ENCODE measurements around the gene IP6K2.

Gene IP6K2

DNA sequence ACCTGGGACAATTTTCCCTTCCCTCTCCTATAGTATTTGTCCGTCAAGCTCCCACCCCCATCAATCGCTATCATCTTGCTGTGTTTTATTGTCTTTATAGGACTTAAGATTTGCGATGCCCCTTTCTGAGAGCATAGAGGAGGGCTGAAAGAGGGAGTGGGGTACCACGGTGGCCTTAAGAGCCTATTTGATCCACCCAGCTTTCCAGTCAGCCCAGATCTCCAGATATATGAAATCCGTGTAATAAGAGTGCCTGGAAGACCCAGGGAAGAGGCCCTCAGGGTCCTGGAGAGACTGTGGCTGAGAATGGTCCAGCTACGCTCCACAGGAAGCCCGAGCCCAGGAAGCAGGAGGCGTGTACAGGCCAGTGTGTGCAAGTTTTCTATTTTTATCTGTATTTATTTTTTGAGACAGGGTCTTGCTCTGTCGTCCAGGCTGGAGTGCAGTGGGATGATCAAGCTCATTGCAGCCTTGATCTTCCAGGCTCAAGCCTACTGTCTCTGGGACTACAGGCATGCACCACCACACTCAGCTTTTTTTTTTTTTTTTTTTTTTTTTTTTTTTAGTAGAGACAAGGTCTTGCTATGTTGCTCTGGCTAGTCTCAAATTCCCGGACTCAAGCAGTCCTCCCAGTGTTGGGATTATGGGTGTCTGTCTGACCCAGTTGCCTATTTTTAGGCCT, 30.3 kb downstream of the IP6K2 start:
- no peak overlapping the region for H2AFZ ChIP-seq
- H3K4me2 ChIP-seq (ENCODE audit: low read length): no peak overlapping the region
- H3K27me3 ChIP-seq (ENCODE audit: control insufficient read depth, insufficient read depth, low read length): no peaks in the 10 kb centered on the region
- H3K27ac ChIP-seq: peak overlapping the region; percentile 95
- no peaks in the 10 kb centered on the region for H3K36me3 ChIP-seq (ENCODE audit: control insufficient read depth, insufficient read depth, low read length)
- no peak overlapping the region for H3K4me3 ChIP-seq (ENCODE audit: low read depth, low read length)
- TF ChIP-seq, protein P1, sequence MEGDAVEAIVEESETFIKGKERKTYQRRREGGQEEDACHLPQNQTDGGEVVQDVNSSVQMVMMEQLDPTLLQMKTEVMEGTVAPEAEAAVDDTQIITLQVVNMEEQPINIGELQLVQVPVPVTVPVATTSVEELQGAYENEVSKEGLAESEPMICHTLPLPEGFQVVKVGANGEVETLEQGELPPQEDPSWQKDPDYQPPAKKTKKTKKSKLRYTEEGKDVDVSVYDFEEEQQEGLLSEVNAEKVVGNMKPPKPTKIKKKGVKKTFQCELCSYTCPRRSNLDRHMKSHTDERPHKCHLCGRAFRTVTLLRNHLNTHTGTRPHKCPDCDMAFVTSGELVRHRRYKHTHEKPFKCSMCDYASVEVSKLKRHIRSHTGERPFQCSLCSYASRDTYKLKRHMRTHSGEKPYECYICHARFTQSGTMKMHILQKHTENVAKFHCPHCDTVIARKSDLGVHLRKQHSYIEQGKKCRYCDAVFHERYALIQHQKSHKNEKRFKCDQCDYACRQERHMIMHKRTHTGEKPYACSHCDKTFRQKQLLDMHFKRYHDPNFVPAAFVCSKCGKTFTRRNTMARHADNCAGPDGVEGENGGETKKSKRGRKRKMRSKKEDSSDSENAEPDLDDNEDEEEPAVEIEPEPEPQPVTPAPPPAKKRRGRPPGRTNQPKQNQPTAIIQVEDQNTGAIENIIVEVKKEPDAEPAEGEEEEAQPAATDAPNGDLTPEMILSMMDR (IDR thresholded peaks at IDR 0.05): no peak
- H3K79me2 ChIP-seq: peaks cover 51% of the 10 kb centered on the region
- H3K9me3 ChIP-seq (ENCODE audit: control insufficient read depth, low read length): no peaks in the 10 kb centered on the region
- H3K9ac ChIP-seq: no peak overlapping the region
- peaks cover 29% of the 10 kb centered on the region for H3K4me1 ChIP-seq

DNA sequence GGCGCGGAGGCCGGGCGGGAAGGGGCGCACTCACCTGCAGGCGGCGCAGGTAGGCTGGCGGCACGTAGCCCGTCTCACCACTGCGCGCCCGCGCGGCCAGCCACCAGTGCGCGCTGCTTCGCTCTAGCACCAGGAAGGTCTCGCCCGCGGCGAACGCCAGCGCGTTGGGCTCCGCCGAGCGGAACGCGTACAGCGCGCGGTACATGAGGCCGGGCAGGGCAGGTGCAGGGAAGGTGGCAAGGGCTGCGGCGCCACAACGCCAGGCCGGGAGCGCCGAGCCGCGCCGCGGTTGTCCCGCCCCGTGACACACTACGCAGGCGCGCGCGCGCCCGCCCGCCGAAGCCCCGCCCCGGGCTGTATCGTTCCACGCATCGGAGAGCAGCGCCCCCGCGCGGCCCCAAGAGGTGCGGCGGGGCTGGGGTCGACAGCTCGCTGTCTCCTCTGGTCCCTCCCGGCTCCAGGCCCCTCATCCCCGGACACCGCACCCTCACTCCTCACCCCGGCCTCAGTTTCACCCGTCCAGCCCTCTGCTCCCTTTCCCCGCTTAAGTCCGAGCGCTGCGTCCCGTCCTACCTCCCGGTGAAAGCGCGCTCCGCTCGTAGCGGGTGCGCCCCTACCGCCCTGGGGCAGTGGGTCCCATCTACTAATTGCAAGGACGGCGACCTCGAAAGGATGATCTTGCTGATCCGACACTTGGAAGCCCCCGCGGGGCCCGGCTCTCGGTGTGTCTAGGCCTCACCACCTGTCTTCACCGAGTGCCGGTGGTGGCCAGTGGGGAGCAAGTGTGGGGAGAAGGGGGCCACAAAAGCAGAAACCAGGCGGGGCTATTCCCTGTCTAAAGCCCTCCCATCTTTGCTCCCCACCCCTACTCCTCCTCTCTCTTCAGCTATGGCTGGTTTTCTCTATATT, 31.2 kb downstream of the IP6K2 start, which contains the start of gene NCKIPSD:
Gene NCKIPSD (minus strand): TSS at position 313 of the 909 bp plus-strand sequence. CDS start 108 bp downstream, at position 205.
- Histone ChIP-seq H3K27ac (peak within 1 kb of the TSS; percentile 95), H3K79me2 (peaks cover 44% of the 10 kb centered on the region), H3K27me3 (ENCODE audit: control insufficient read depth, insufficient read depth, low read length) (no peaks in the 10 kb centered on the region), H3K9ac (peak within 1 kb of the TSS; percentile 96), H3K4me3 (ENCODE audit: low read depth, low read length) (peak within 1 kb of the TSS; percentile 100), H3K36me3 (ENCODE audit: control insufficient read depth, insufficient read depth, low read length) (no peaks in the 10 kb centered on the region), H3K4me1 (peaks cover 35% of the 10 kb centered on the region), H3K9me3 (ENCODE audit: control insufficient read depth, low read length) (no peaks in the 10 kb centered on the region), H2AFZ (peak within 1 kb of the TSS; percentile 84), H3K4me2 (ENCODE audit: low read length) (peak within 1 kb of the TSS; percentile 92)
- TF ChIP-seq, protein P1 (IDR thresholded peaks at IDR 0.05): peak; percentile 76

DNA sequence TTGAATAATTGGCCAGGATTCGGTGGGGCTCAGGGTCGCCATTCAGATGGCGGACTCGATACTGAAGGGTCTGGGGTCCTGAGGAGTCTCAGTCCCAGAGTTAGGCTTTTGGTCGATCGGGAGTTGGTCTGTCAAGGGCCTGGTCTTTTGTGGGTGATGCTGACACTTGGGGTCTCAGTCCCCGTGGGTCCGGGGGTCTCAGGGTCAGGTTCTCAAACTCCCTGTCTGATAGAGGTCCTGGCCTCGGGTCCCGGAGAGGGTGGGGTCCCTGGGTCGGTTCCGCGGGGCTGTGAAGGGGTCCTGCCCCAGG, 31.8 kb downstream of the IP6K2 start:
- TF ChIP-seq, protein P1 (IDR thresholded peaks at IDR 0.05): no peak
- H3K4me2 ChIP-seq (ENCODE audit: low read length): peak overlapping the region; percentile 92
- H3K36me3 ChIP-seq (ENCODE audit: control insufficient read depth, insufficient read depth, low read length): no peaks in the 10 kb centered on the region
- no peaks in the 10 kb centered on the region for H3K27me3 ChIP-seq (ENCODE audit: control insufficient read depth, insufficient read depth, low read length)
- H3K27ac ChIP-seq: peak overlapping the region; percentile 95
- peak overlapping the region; percentile 100 for H3K4me3 ChIP-seq (ENCODE audit: low read depth, low read length)
- peaks cover 41% of the 10 kb centered on the region for H3K4me1 ChIP-seq
- peak overlapping the region; percentile 96 for H3K9ac ChIP-seq
- peak overlapping the region; percentile 84 for H2AFZ ChIP-seq
- H3K9me3 ChIP-seq (ENCODE audit: control insufficient read depth, low read length): no peaks in the 10 kb centered on the region
- H3K79me2 ChIP-seq: peaks cover 41% of the 10 kb centered on the region

DNA sequence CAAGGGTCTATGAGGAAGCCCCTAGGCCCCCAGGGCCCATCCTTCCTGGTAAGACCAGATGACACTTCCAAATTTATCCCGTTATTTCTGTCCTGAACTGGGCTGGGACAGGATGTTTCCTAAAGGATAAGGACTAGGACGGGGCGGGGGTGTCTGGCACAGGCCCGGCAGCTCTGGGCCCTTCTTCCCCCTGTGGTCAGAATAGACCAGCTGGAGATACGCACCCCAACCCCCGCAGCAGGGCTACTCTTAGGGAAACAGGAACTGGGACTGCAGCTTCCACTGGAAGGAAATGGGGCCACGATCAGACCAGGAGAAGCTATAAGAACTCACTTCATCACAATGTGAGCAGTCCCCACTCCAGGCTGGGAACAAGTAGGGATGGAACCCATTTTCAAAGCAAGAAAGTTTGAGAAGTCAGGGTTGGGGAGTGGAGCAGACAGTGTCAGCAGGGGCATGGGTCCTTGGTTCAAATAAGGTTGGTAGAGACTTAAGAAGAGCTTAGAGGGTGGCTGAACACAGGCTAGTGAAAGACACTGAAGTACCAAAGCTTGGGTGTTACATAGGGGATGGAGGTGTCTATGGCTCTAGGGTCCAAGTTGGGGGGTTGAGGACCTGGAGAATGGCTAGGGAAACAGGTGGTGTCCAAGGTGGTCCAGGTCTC, 32.4 kb downstream of the IP6K2 start:
- TF ChIP-seq, protein P1 (IDR thresholded peaks at IDR 0.05): no peak
- peaks cover 35% of the 10 kb centered on the region for H3K79me2 ChIP-seq
- H3K9ac ChIP-seq: peak overlapping the region; percentile 81
- peak overlapping the region; percentile 95 for H3K27ac ChIP-seq
- no peaks in the 10 kb centered on the region for H3K27me3 ChIP-seq (ENCODE audit: control insufficient read depth, insufficient read depth, low read length)
- H3K9me3 ChIP-seq (ENCODE audit: control insufficient read depth, low read length): no peaks in the 10 kb centered on the region
- peak overlapping the region; percentile 92 for H3K4me2 ChIP-seq (ENCODE audit: low read length)
- peaks cover 47% of the 10 kb centered on the region for H3K4me1 ChIP-seq
- H3K4me3 ChIP-seq (ENCODE audit: low read depth, low read length): peak overlapping the region; percentile 100
- no peaks in the 10 kb centered on the region for H3K36me3 ChIP-seq (ENCODE audit: control insufficient read depth, insufficient read depth, low read length)
- no peak overlapping the region for H2AFZ ChIP-seq

Data from parathyroid adenoma (tissue), 2 donors.